ENCODE measurements around the gene MCU.
"Not testable (repeated sequence)": the region's sequence is repeated elsewhere in the genome, so short reads cannot be mapped to it uniquely, and the experiment has no call there.

The MCU gene

DNA sequence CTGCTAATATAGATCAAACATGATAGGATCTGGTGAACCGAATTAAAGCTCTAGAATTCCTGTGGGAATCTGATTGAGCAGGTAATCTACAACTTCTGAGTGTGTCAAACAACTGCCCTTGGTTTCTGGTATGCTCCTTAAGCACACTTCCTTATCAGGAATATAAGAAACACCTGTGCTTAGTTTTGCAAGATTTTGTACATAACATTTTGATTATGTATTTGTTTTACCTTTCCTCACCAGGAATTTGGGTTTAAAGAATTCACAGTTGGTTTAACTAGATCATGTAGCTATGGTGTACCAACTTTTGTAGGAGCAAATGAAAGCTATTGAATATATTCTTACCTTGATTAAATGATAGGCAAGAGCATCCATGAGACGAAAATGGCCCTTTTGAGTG is 40.6 kb downstream of the MCU start:
- DNase-seq, result no peak

DNA sequence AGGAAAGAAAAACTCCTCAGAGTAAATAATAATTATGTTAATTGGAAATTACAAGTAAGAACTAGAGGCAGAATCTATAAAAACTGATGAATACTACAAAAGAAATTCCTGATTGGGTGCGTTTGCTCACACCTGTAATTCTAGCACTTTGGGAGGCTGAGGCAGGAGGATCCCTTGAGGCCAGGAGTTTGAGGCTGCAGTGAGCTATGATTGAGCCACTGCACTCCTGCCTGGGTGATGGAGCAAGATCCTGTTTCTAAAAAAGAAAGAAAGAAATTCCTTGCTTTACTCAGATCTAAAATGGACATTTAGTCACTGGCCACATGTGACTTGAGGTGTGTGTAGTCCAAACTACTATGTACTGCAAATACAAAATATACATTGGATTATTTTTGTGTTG is 42.0 kb downstream of the MCU start:
- no peak for DNase-seq

DNA sequence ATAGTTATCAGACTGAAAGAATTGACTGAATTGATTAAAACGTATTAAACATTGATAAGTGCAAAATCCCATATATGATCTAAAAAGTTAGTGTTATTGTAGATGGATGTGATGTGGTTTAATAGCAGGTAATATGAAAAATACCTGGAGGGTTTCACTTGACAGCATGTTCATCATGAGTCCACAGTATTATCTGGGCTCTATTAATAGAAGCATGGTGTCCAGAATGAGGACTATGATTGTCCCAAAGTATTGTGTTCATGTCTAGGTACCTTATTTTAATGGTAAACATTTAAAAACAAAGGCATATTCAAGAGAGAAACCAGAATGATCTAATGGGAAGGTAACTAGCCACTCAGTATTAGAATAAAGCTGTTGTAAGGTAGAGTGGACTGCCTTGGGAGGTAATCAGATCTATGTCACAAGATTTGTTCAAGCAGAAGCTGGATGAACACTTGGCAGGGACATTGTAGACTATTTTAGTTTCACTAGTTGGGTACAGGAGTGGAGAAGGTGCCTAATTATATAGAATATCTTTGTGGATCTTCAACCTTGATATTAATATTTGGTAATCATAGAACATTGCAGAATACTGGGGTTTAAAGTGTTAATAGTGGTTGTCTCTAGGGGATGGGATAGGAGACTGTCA is 43.5 kb downstream of the MCU start:
- no peak for DNase-seq

DNA sequence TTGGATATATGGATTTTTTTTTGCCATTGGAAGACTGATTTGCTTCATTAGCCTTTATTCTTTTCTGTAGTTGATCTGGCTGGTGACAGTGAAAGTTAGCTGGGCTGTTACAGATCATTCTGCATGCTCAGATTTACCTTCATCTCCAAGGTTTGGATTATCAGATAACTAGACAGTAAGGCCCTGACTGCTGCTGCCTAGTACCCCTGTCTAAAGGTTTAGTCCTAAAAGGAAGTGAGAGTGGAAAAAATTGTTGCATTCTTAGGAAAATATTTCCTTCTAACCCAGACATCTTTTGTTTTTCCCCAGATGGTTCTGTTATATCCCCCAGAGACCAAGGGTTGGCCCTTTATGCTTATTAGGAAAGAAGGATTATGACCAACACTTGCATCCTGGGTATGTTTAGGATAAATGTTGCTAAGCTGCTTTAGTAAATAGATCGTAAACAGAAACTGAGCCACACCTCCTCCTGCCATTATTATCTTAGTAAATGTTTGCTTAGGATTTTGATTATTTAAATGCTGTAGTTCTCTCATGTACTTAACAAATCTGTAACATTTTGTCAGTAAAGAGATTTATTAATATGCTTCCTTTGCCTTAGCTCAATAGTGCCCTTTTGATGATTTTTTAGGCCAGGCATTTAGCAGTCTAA is 44.4 kb downstream of the MCU start:
- no peak for DNase-seq

DNA sequence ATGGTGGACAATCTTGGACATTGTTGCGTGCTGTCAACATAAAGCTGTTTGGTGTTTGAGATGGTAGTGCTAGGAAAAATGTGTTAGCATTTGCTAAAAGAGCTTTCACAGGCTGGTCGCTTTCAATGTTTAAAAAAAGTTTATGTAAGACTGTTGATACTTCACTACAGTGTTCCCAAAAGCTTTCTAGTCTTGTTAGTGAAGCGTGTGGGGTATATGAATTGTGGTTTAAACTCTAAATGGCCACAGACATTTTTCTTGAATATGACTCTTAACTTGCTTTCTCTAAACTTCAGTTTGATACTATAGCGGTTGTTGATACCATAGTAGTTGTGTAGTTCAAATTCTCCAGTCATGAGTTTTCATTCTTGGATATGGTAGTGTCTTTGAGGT is 44.9 kb downstream of the MCU start:
- no peak for DNase-seq

DNA sequence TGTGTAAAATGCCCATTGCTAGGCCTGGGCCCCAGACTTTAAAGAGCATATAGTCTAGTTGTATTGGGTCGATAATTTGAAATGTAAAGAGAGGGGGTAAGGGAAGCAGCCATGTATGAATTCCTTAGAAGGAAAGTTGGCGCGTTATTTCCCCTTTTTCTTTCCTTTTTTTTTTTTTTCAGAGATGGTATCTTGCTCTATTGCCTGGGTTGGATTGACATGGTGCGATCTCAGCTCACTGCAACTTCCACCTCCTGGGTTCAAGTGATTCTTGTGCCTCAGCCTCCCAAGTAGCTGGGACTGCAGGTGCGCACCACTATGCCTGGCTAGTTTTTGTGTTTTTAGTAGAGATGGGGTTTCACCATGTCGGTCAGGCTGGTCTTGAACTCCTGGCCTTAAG is 45.4 kb downstream of the MCU start:
- not testable (repeated sequence) for DNase-seq

DNA sequence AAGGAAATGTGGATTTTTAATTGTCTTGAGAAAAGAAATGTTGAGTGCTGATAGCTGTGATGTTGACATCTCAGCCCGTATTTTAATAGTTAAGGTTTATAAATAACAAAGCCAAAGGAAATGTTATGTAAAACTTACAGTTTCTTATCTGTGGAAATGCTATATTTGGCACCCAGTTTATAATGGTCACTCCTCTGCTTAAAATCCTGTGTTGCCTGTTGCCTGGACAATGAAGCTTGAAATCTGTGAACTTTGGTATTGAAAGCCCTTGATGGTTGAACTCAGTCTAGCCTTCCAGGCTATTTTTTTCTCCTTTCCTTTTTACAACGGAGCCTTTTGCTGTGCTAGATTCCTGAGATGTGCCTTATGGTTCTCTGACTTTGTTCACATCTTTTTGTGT is 46.5 kb downstream of the MCU start:
- DNase-seq, result no peak

DNA sequence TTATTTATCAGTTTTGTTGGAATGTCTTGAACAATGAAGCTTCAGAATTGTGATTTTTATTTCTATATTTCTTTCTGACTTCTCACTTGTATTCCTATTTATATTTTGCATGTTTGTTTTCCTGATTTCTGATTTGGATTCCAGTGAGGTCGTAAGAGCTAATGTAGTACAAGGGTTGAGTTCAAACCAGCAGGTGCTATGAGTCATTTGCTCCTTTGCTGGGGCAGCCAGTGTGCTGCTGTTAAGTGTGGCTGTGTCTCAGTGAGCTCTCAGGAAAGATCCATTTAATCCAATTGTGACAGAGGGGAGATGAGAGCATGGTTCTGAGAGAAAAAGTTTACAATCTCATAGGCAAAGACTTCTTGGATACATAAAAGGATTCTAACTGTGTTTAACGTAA is 48.6 kb downstream of the MCU start:
- DNase-seq, result no peak

DNA sequence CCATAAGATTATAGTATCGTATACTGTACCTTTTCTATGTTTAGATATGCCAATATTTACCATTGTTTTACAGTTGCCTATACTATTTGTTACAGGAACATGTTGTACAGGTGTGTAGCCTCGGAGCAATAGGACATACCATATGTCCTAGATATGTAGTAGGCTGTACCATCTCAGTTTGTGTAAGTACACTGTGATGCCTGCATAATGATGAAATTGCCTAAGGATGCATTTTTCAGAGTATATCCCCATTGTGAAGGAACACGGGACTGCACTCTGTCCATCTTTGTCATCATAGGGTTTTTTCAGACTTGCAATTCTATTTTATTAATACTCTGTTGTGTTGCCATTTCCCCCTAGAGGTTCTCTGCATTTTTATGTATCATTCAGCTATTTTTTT is 50.1 kb downstream of the MCU start:
- DNase-seq, result no peak

DNA sequence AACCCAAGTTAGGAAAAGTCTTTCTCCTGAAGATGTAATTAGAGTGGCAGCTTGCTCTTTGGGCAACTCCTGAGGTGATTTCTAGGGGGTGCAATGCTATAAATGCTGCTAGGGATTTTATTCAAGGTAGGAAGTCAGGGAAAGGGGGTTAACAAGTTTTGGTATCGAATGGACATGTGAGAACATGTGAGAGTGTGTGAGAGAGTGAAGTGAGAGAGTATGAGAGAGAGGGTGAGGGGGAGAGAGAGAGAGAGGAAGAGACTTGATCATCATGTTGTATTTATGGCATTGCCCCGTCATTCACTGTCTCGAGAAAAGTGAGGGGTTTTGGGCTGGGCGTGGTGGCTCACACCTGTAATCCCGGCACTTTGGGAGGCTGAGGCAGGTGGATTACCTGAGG is 50.9 kb downstream of the MCU start:
- no peak for DNase-seq

DNA sequence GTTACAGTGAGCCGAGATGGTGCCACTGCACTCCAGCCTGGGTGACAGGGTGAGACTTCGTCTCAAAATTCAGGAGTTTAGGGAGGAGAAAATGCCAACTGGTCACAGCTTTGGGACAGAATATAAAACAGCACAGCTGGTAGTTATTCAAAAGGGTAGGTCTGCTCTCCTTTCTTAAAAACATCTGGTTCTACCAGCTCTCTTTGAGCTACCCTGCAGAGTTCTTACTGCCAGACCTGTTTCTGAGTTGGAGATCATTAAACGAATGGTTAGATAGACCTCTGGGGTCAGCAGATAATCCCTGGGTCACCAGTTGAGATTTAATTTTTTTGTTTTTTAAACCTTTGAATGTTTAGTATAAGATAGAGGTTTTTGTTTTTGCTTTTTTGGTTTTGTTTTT is 52.6 kb downstream of the MCU start:
- no peak for DNase-seq

DNA sequence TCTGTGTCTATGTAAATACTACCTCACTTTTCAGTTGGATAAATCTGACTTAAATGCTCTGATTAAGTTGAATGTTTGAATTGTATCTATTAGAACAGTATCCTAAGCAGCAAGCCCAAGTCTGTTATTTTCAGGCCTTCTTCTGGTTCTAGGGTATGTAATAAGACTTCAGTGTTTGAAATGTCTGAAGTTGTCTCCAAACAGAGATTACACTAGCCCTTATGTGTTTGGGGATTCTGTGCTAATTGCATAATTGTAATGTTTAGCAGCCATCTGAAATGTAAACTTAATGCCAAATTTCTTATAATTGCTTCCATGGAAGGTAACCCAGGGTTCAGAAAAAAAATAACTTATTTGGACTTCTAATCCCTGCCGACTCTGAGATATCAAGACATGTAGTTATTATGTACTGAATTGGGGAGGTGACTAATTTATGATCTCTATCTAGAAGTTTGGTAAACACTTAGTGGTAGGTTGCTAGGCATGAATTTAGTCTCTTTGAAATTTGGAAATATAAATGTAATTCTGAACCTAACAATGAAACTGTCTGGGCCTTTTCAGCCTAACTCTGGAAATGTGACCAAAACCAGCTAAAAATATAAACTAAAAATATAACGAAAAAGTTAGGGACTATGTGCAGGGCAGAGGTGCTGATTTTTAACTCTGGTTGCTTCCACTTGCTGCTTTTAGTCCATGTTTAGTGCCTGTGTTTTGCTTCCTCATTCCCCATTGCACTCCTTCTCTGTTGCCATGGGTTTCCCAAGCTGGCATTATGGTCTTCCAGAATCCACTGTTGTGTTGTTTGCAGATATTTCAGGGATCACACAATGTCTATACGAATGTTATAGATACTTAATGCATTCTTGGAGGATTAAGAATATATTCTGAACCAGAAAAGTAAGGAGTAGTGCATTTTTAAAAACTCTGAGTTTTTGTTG is 54.8 kb downstream of the MCU start:
- DNase-seq, result no peak

DNA sequence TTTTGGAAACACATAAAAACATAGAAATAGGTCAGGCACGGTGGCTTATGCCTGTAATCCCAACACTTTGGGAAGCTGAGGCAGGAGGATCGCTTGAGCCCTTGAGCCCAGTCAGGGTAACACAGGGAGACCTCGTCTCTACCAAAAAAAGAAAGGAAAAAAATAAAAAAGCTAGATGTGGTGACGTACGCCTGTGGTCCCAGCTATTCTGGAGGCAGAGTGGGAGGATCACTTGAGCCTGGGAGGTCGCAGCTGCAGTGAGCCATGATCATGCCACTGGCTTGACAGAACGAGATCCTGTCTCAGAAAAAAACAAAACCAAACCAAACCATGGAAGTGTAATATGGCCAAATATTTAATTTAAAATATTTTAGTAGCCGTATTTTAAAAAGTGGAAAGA is 55.6 kb downstream of the MCU start:
- DNase-seq, result no peak

DNA sequence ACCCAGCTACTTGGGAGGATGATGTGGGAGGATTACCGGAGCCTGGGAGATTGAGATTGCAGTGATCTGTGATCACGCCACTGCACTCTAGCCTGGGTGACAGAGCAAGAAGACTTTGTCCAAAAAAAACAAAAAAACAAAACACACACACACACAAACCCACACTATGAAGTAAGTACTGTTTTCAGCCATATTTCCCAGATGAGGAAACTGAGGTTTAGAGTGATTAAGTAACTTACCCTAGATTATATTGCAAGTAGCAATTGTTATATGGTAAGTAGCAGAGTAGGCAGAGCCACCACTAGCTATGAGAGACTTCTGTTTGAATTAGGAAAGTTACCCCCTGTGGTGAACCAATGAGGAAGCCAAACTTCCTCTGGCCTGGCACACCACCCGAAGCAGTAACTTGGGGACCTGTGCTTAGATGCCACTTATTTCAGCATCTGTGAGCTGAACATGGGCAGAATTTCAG is 61.9 kb downstream of the MCU start:
- no peak for DNase-seq

DNA sequence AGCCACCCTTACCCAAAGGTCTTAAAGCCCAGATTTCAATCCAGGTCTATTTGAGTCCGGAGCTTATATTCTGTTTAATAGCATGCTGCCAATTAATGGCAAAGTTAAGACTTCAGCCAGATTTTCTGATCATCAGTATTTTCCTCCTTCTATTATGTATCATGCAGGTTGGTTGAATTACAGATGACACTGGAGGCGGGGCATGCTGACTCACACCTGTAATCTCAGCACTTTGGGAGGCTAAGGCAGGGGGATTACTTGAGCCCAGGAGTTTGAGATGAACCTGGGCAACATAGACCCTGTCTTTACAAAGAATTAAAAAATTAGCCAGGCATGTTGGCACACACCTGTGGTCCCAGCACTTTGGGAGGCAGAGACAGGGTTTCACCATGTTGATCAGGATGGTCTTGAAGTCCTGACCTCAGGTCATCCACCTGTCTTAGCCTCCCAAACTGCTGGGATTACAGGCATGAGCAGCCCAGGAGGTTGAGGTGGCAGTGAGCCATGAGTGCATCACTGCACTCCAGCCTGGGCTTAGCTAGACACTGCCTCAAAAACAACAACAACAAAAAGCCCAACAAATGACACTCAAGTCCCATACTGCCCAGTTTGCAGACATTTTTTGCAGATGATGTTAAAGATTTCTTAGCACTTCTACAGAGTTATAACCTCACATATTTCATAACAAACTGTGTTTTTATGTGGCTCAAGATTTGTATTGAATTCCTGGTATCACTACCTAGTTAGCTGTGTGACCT is 62.5 kb downstream of the MCU start:
- no peak for DNase-seq

DNA sequence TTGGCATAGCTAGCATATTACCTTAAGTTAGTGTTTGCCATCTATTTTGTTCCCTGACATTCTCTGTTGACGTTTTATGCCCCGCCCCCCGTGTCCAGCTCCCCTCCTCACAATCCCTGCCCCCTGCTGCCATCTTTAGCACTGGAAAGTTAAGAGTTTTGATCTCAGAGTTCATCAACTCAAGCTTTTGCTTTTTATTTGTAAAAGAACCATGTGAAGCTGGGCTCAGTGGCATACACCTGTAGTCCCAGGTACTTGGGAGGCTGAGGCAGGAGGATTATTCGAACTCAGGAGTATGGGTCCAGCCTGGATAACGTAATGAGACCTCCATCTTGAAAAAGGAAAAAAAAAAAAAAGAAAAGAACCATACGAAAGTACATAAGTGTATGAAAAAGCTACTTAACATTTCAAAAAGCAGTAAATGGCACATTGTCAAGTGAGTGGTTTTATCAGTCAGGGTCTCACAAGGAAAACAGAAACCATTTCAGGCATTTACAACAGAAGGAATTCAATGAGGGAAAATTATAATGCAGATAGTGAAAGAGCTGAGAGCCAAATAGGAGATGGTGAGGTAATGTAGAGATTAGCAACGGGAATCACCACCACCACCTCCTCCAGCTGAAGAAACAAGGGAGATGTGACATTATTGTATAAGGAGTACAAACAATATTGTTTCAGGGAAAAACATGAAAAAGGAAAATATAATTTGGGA is 64.9 kb downstream of the MCU start:
- DNase-seq, result no peak

DNA sequence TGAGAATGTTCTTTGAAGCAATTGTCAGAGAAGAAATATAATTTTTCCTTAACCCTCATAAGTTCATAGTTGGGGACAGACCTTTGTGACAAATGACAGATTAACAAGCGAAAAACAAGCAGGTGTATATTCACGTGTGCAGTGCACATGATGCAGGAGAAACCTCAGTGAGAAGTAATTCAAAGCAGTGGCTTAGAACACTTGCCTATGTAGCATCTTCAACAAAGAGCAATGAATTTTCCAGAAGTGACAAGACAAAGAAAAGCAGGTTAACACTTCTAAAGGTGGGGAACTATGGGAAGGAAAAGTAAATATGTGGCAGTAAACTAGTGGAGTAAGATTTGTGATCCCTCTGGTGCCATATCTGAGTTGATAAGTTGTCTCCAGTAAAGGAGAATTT is 65.8 kb downstream of the MCU start:
- no peak for DNase-seq

DNA sequence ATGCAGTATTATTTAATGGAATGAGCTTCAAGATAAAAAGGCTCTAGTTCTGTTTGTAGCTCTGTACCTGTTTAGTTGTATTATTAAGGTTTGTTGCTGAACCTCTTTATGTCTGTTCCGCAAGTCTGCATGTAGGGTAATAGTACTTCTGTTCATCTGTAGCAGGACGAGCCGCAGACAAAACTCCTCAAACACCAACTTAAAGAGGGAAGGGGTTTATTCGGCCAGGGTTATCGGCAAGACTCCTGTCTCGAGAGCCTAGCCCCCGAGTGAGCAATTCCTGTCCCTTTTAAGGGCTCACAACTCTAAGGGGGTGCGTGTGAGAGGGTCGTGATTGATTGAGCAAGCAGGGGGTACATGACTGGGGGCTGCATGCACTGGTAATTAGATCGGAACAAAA is 67.0 kb downstream of the MCU start:
- not testable (repeated sequence) for DNase-seq

DNA sequence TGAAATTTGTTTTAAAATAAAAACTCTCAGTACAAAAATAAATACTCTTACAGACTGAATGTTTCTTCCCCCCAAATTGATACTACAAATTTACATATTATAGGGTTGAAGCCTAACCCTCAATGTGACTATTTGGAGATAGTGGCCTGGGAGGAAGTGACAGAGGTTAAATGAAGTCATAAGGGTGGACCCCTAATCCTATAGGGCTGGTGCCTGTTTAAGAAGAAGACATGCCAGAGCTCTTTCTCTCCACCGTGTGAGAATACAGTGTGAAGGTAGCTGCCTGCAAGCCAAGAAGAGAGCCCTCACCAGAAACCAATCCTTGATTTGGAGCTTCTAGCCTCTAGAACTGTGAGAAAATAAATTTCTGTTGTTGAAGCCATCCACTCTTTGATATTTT is 67.6 kb downstream of the MCU start:
- no peak for DNase-seq

DNA sequence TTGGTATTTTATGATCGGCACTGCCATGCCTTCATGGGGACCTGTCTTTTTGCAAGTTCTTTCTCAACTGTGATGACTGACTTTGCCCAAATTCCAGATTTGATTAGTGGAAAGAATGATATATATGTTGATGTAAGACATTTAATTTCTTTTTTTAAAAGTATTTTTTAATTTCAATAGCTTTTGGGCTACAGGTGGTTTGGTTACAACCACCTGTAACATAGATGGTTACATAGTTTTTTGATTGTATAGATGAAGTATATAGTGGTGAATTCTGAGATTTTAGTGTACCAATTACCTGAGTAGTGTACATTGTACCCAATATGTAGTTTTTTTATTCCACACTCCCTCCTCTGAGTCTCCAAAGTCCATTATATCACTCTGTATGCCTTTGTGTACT is 69.6 kb downstream of the MCU start:
- no peak for DNase-seq

DNA sequence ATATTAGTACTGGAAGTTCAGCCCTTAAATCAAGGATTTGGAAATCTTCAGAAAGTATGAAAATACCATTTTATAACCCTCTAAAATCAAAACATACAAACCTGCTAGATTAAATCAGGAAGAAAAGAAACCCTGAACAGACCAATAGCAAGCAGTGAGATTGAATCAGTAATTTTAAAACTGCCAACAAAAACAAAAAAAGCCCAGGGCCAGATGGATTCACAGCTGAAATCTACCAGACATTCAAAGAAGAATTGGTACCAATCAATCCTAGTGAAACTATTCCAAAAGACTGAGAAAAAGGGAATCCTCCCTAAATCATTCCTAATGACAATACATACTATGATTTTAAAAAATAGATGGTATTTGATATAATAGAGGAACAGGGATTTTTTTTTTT is 70.1 kb downstream of the MCU start:
- DNase-seq, result no peak

DNA sequence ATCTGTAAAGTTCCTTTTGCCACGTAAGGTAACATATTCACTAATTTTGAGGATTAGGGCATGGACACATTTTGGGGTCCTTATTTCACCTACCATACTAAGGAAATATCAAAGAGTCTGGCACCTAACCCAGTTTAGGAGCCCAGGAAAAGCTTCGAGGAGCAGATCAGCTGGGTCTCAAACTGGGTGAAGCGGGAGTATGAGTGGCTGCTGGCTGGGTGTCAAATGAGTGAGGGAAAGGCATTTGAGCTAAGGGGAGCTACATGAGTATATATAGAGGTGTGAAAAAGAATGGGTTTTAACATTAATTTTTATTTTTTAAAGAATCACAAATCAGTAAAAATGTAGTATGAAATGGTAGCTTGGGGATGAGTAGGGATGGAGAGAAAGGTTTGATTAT is 71.3 kb downstream of the MCU start:
- no peak for DNase-seq

DNA sequence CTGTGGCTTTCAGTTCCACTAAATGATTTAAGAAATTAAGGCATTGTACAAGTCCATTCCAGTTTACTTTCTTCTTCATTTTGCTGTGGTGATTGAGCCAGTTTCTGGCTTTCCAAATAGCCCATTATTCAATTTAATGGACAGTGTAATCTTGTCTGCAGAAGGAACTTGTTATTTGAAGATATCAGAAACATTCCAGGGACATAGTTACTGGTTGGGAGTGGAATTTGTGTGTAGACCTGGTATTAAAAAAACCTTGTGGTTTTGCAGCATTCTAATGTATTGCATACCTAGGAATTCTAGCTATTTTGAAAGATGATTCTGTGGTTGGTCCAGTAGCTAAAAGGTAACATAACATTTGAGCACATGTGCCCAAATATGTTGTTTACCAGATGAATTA is 72.2 kb downstream of the MCU start:
- no peak for DNase-seq

Data from CD4-positive, alpha-beta T cell treated with Interleukin-15 for 1 hour (primary cell).